ENCODE results near the gene WDR90.

- TF ChIP-seq EZH2 (IDR thresholded peaks at IDR 0.05; ENCODE audit: low read length) (no peak), CTCF (optimal IDR thresholded peaks at IDR 0.05 in 1 of 3, IDR thresholded peaks at IDR 0.05 in 1 of 3, conservative IDR thresholded peaks at IDR 0.05 in 1 of 3; ENCODE audit: extremely low read depth in 1 of 3, insufficient read depth in 2 of 3, low read length in 3 of 3) (no peak)
Observed at GRCh38 chr16:645852-646678, 3.1 kb upstream of the WDR90 start.

Measured in keratinocyte (primary cell).